ENCODE measurements around the gene MMP11. TPM values are rescaled to one million over a fixed set of nuclear protein-coding genes. Genes with fewer than 3 reads are reported as not detected.
A peak's percentile ranks its signal among the peaks of the same experiment; 100 is the strongest.

MMP11 gene
- total RNA-seq, 1 experiment from 2014 or later = 14.5 TPM

DNA sequence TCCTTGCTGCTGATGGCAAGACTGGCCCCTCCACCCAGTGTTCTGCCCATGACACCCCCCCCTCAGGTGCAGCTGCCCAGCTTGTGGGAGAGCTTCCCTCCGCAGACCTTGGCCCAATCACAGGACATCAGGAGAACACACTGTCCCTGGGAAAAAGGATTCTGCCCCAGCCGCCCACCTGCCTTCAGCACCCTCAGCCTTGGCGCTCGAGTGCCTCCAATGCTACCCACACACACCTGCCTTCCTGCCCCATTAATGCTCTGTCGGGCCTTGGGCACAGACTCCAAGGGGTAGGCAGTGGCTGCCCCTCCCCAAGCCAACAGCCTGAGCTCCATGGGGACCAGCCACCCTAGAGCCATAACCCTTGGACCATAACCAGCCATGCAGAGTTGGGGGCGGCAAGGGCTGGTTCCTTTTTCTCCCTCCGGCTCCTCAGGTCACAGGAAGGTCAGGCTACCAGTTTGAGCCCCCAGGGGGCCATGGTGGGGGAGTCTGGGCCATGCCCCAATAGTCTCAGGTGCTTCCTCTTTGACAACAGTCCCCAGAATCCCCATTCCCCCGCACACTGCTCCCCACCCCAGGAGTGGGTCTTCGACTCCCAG is 20.5 kb upstream of the MMP11 start:
- no peak overlapping the region for H3K4me3 ChIP-seq
- H3K27ac ChIP-seq = no peak overlapping the region
- peaks cover 20% of the 10 kb centered on the region for H3K4me1 ChIP-seq (replicated peaks)
- DNase-seq (ENCODE audit: low read depth in 1 of 2, low spot score in 2 of 2) = no peak
- peaks cover 4% of the 10 kb centered on the region for H3K9me3 ChIP-seq (replicated peaks)
- no peaks in the 10 kb centered on the region for H3K27me3 ChIP-seq (replicated peaks)
- no peaks in the 10 kb centered on the region for H3K36me3 ChIP-seq

DNA sequence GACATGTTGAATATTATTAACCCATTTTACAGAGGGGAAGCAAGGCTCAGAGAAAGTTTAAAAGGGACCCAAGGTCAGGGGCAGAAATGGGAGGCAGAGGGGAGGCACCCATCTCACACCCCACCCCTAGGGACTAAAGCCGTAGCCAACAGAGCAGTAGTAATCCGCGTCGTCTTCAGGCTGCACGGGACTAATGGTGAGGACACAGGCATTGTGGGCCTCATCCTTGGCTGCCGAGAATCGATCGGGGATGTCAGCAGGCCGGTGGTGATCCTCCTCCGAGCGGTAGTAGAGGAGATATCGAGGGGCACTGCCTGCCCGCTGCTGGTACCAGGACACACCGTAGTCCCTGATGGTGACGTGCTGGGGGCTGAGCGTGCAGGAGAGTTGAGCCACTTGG is 19.9 kb upstream of the MMP11 start:
- Histone ChIP-seq H3K4me1 (replicated peaks) (peaks cover 20% of the 10 kb centered on the region), H3K4me3 (no peak overlapping the region), H3K27me3 (replicated peaks) (no peaks in the 10 kb centered on the region), H3K36me3 (no peaks in the 10 kb centered on the region), H3K27ac (no peak overlapping the region), H3K9me3 (replicated peaks) (peaks cover 4% of the 10 kb centered on the region)
- no peak for DNase-seq (ENCODE audit: low read depth in 1 of 2, low spot score in 2 of 2)

DNA sequence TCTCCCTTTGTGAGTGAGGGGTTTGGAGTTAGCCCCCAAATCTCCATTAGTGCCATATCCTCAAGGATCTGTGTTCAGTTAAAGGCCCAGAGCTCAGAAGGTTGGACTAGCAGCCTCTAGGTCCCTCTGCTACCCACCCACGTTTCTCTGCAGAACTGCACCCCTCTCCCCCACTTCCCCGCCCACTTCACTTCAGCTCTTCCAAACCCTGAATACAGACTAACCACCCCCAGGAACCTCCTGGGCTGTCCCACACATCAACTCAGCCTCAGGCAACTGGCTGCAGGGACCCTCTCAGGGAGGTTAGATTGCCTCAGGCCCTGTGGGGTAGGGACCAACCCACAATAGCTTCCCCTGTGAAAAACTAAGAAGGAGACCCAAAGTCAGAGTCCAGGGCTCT is 19.3 kb upstream of the MMP11 start:
- H3K4me1 ChIP-seq (replicated peaks) = peaks cover 20% of the 10 kb centered on the region
- DNase-seq (ENCODE audit: low read depth in 1 of 2, low spot score in 2 of 2) = no peak
- H3K27ac ChIP-seq = no peak overlapping the region
- no peak overlapping the region for H3K4me3 ChIP-seq
- H3K27me3 ChIP-seq (replicated peaks) = no peaks in the 10 kb centered on the region
- H3K9me3 ChIP-seq (replicated peaks) = peaks cover 4% of the 10 kb centered on the region
- H3K36me3 ChIP-seq = no peaks in the 10 kb centered on the region

DNA sequence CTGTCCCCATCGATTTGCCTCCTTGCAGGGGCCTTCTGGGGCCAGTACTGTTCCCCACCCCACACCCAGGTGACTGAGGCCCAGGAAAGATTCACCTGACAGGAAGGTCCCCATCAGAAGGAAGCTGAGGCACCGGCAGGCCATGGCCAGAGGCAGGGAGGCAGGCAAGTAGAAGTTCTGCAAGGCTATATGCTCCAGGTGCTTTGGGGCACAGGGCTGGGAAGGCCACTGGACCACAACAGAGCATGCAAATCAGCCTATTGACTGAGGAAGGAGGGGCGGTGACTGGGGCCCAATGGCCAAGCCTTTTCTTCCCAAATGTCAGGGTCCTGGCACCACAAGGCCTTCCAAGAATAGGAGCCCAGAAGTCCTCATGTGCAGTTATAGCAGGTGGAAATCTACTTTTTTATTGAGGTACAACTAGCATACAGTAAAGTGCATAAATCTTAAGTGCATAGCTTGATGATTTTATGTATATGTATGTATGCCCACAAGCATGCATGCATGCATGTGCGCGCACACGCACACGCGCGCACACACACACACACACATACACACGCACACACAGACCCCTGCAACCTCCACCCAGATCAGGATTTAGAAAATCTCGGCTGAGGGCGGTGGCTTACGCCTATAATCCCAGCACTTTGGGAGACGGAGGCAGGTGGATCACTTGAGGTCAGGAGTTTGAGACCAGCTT is 18.3 kb upstream of the MMP11 start, which contains the start of gene VPREB3:
Gene VPREB3, minus strand, starts transcription at position 206 of the 700 bp plus-strand sequence. Its CDS starts 62 bp downstream, at position 144.
- H3K4me1 ChIP-seq (replicated peaks) = peaks cover 20% of the 10 kb centered on the region
- peaks cover 4% of the 10 kb centered on the region for H3K9me3 ChIP-seq (replicated peaks)

DNA sequence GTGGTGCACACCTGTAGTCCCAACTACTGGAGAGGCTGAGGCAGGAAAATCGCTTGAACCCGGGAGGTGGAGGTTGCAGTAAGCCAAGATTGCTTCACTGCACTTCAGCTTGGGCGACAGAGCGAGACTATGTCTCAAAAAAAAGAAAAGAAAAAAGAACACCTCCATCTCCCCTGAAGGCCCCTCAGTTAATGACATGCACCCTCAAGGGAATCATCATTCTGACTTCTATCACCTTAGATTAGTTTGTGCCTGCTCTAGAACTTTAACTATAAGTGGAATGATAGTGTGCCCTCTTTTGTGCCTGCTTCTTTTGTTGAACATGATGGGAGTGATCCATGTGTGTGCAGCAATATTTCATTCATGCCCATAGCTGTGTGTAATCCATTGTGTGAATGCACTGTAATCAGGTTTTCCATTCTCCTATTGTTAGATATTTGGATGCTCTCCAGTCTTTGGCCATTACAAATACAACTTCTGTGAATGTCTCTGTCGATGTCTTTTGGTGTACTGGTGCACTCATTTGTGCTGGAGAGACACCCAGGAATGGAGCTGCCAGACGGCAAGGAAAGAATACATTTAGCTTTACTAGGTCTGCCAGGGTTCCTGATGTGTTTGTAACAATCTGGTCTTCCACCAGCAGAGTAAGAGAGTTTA is 17.5 kb upstream of the MMP11 start:
- Histone ChIP-seq H3K4me1 (replicated peaks) (peaks cover 16% of the 10 kb centered on the region), H3K9me3 (replicated peaks) (peaks cover 4% of the 10 kb centered on the region), H3K27ac (no peak overlapping the region), H3K27me3 (replicated peaks) (no peaks in the 10 kb centered on the region), H3K4me3 (no peak overlapping the region), H3K36me3 (no peaks in the 10 kb centered on the region)
- DNase-seq (ENCODE audit: low read depth in 1 of 2, low spot score in 2 of 2) = peak in 1 of 2 experiments; percentile 23

More for the DNA sequence above, 18.3 kb upstream of the MMP11 start, which contains the start of gene VPREB3:
- Histone ChIP-seq H3K27ac (no peak within 1 kb of the TSS), H3K4me3 (no peak within 1 kb of the TSS), H3K36me3 (no peaks in the 10 kb centered on the region), H3K27me3 (replicated peaks) (no peaks in the 10 kb centered on the region)
- DNase-seq (ENCODE audit: low read depth in 1 of 2, low spot score in 2 of 2) = no peak

DNA sequence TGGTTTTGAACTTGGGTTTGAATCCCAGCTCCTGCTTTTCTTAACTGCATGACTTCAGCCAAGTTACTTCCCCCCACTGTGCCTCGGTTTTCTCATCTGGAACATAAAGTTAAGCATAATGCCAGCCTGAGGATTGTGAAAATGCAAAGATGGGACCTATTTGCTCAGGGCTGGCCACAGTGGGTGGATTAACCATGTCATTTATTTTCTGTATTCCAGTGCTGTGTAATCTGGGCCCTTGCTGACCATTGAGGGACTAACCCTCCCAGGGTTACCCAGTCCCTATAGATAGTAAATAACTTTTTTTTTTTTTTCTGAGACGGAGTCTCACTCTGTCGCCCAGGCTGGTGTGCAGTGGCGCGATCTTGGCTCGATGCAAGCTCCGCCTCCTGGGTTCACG is 16.9 kb upstream of the MMP11 start:
- H3K36me3 ChIP-seq = no peaks in the 10 kb centered on the region
- H3K4me3 ChIP-seq = no peak overlapping the region
- no peak overlapping the region for H3K27ac ChIP-seq
- H3K27me3 ChIP-seq (replicated peaks) = no peaks in the 10 kb centered on the region
- H3K4me1 ChIP-seq (replicated peaks) = peaks cover 15% of the 10 kb centered on the region
- H3K9me3 ChIP-seq (replicated peaks) = peaks cover 4% of the 10 kb centered on the region
- DNase-seq (ENCODE audit: low read depth in 1 of 2, low spot score in 2 of 2) = no peak

DNA sequence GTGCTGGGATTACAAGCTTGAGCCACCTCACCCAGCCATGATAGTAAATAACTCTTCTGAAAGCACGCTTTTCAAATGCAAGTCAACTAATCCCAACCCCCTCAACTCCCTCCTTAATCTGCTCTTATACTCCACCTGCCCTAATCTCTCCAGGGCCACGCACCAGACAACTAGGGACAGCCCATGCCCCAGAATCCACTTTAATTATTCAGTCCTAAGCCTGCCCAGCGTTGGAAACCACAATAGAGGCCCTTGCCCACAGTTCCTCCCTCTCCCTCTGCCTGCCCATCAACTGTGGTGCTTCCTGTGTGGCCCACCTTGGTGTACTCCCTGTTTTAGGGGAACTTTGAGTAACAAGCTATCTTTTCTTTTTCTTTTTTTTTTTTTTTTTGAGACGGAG is 15.8 kb upstream of the MMP11 start:
- Histone ChIP-seq H3K27ac (no peak overlapping the region), H3K9me3 (replicated peaks) (no peaks in the 10 kb centered on the region), H3K4me1 (replicated peaks) (peaks cover 8% of the 10 kb centered on the region), H3K27me3 (replicated peaks) (no peaks in the 10 kb centered on the region), H3K36me3 (no peaks in the 10 kb centered on the region), H3K4me3 (no peak overlapping the region)
- no peak for DNase-seq (ENCODE audit: low read depth in 1 of 2, low spot score in 2 of 2)

DNA sequence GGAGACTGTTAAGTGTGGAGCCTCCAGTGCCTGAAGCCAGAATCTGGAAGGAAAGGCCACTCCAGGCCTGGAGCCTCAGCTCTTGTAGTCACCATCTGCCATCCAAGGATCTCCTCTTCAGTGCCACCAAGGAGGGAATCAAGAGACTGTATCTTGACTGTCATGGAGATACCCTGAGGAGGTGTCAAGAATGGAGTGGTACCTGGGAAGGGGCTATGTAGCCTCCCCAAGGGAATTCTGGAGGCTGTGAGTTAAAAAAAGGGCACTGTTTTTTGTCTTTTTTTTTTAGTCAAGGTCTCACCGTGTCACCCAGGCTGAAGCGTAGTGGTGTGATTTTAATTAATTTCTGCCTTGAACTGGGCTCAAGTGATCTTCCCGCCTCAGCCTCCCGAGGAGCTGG is 13.1 kb upstream of the MMP11 start:
- Histone ChIP-seq H3K9me3 (replicated peaks) (no peaks in the 10 kb centered on the region), H3K36me3 (peaks cover 7% of the 10 kb centered on the region; the same call in 1 of the 2 replicates), H3K4me1 (replicated peaks) (peaks cover 19% of the 10 kb centered on the region), H3K27ac (no peak overlapping the region), H3K27me3 (replicated peaks) (no peaks in the 10 kb centered on the region), H3K4me3 (no peak overlapping the region)
- no peak for DNase-seq (ENCODE audit: low read depth in 1 of 2, low spot score in 2 of 2)

DNA sequence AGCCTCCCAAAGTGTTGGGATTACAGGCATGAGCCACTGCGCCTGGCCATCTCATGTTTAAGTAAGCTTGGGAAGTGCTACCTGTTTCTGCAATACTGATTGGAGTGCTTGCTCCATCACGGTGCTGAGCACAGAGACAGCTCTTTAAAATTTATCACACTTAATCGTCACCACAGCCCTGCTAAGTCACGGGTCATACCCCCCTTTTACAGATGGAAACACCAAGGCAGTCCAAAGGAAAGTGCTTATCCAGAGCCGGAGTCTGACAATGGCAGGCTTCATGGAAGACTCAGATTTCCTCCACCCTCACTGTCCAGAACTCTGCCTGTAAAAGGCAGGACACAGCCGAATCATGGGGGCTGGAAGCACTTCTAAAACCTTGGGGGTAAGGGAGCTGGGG is 12.6 kb upstream of the MMP11 start:
- Histone ChIP-seq H3K4me3 (no peak overlapping the region), H3K9me3 (replicated peaks) (no peaks in the 10 kb centered on the region), H3K27ac (no peak overlapping the region), H3K4me1 (replicated peaks) (peaks cover 17% of the 10 kb centered on the region), H3K27me3 (replicated peaks) (no peaks in the 10 kb centered on the region), H3K36me3 (peaks cover 11% of the 10 kb centered on the region)
- DNase-seq (ENCODE audit: low read depth in 1 of 2, low spot score in 2 of 2) = no peak

DNA sequence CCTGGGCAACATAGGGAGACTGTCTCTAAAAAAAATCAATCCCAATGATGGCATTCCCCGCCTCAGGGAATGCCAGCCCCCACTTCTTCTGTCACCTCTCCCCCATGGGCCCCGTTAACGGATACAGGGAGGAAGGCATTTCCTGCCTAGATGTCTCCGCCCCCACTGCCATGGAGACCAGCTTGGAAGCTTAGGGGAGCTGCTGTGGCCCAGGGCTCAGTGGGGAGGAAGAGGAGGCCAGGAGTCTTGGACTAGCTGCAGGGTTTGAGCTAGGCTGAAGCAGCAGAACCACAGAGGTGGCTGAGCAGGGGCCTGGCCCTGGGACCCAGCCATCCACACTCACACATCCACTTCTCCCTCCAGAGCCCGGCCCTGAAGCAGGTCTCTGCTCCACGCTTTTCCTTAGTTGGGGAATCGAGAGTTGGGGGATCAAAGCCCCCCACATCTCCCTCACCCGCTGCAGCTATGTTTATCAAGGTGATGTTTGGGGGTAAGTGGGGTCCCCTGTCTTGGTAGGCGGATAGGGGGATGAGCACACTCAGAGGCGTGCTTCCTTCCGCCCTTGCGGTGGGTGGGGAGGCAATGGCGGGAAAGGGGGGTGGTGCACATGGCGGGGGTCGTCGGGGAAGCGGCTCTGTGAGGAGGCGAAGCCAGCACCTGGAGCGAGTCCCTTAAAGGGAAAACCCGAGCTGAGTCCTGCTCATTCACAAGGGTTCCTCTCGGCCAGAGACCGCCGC is 9.6 kb upstream of the MMP11 start, which contains the start of gene C22orf15:
Gene C22orf15, plus strand, starts transcription at position 149 of the 737 bp plus-strand sequence. Its CDS starts 317 bp downstream, at position 466.
- Histone ChIP-seq H3K9me3 (replicated peaks) (no peaks in the 10 kb centered on the region), H3K36me3 (peaks cover 26% of the 10 kb centered on the region), H3K27me3 (replicated peaks) (no peaks in the 10 kb centered on the region), H3K27ac (no peak within 1 kb of the TSS), H3K4me3 (no peak within 1 kb of the TSS), H3K4me1 (replicated peaks) (peaks cover 25% of the 10 kb centered on the region)
- peak in 1 of 2 experiments; percentile 27 for DNase-seq (ENCODE audit: low read depth in 1 of 2, low spot score in 2 of 2)

DNA sequence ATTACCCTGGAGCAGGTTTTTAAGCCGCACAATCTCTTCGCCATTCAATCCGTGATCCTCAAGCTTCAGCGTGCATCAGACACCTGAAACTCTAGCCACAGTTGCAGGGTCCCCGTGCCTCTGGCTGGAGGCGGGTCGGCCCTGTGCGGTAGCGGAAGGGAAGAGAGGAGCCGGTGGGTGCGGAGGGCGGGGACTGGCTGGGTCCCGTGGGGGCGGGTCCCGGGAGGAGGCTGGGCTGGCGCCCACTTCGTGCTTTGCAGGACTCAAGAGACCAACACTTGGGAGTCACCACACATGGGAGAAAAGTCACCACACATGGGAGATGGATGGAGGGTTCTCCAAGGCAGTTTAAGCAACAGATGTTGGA is 9.1 kb upstream of the MMP11 start:
- H3K27me3 ChIP-seq (replicated peaks) = no peaks in the 10 kb centered on the region
- no peak overlapping the region for H3K4me3 ChIP-seq
- H3K9me3 ChIP-seq (replicated peaks) = no peaks in the 10 kb centered on the region
- H3K27ac ChIP-seq = no peak overlapping the region
- H3K36me3 ChIP-seq = peaks cover 28% of the 10 kb centered on the region
- H3K4me1 ChIP-seq (replicated peaks) = peaks cover 31% of the 10 kb centered on the region
- no peak for DNase-seq (ENCODE audit: low read depth in 1 of 2, low spot score in 2 of 2)

DNA sequence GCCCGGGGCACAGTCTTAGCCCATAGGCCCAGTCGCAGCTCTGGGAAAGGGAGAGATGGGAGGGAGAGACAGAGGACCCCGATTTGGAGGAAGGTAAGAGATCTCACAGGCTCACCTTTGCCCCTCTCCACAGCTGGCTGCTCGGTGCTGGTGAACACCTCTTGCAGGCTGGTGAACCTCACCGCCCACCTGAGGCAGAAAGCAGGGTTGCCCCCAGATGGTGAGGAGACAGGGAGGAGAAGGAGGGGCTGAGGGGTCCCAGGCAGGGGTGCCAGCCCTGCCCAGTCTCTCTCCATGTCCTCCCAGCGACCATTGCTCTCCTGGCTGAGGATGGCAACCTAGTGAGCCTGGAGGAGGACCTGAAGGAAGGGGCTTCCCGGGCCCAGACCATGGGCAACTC is 8.7 kb upstream of the MMP11 start:
- peaks cover 28% of the 10 kb centered on the region for H3K36me3 ChIP-seq
- H3K27me3 ChIP-seq (replicated peaks) = no peaks in the 10 kb centered on the region
- H3K27ac ChIP-seq = no peak overlapping the region
- no peak overlapping the region for H3K4me3 ChIP-seq
- no peaks in the 10 kb centered on the region for H3K9me3 ChIP-seq (replicated peaks)
- peaks cover 35% of the 10 kb centered on the region for H3K4me1 ChIP-seq (replicated peaks)
- DNase-seq (ENCODE audit: low read depth in 1 of 2, low spot score in 2 of 2) = no peak

DNA sequence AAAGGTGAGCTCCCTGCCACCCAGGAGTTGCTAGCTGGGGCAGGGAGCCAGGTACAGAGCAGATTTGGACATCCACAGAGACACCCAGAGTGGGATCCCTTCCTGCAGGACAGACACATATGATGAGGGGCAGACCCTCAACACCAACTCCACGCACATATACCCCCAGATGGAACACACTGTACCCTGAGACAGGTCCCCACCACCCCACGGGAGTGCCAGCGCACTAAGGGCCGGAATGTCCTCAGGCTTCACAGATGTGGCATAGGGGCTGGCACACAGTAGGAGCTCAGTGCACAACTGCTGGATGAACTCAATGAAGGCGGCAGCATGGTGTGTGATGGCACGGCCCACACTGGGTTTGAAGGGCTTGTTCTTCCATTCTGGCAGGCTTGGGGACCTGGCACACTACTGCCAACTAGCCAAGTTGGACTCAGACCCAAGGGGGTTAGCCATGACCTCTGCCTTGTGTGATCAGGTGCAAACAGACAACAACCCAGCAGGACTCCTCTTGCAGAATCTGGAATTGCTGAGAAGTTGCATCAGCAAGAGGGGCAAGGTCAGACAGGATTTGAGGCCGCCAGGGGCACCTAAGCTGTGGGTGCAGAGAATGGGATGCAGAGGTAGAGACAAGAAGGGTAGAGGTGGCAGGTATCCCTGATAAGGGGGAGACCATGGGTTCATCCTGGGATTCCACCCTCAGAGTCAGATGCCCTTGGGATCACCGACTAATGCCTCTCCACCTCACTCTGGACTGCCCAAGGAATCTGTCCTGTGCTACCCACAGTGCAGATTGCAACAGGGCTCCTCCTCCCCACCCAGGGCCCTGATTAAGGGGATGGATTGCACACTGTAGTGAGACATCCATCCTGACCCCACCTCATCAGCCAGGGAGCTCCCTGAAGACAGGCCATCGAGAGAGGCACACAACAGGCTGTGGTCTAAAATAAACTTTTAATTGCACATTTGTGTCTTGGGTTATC is 7.5 kb upstream of the MMP11 start:
- Histone ChIP-seq H3K9me3 (replicated peaks) (no peaks in the 10 kb centered on the region), H3K27me3 (replicated peaks) (no peaks in the 10 kb centered on the region), H3K36me3 (peaks cover 28% of the 10 kb centered on the region), H3K27ac (no peak overlapping the region), H3K4me3 (no peak overlapping the region), H3K4me1 (replicated peaks) (peaks cover 47% of the 10 kb centered on the region)
- DNase-seq (ENCODE audit: low read depth in 1 of 2, low spot score in 2 of 2) = no peak
